ENCODE measurements around the gene AURKB. TPM values are rescaled to one million over a fixed set of nuclear protein-coding genes. Genes with fewer than 3 reads are reported as not detected.
A peak's percentile ranks its signal among the peaks of the same experiment; 100 is the strongest.

AURKB gene
- total and polyA plus RNA-seq, 2 of the 13 experiments (the other 11 are each of a cell fraction or from before 2014, with no cell fraction given), result 29.5 to 75.3 TPM

DNA sequence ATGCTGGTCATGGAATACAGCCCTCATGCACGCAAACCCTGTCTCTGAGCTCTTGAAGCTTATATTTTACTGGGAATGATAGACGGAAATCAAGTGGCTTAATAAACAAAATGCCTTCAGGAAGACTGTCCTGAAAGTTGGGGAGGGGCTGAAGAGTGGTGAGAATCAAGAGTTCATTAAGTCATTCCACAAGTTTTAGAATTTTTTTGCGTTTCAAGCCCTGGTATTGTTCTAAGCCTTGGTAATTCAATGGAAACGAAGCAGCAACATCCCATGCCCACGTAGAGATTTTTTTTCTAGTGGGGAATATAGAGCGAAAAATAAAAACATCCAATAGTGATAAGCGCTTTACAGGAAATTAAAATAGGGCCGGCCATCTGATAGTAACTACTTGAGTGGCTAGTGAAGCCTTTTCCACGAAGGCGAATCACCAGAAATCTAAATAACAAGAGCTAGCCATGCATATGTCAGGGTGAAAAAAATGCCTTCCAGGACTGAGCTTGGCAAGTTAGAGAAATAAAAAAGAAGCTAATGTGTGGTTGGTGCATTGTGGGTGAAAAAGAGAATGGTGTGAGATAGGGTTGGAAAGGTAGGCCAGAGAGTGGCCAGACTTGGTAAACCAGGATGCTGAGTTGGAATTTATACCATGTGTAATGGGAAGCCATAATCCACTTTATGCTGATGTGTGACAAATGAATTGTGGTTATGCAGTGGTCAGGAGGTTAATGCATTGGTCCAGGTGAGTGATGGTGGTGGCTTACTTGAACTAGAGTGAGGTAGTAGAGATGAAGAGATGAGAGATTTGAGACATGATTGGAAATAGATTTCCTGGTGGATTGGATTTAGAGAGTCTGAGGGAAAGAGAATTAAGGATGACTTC lies 39.5 kb upstream of the AURKB start:
- Histone ChIP-seq H3K36me3 (replicated peaks in 1 of 2; ENCODE audit: control insufficient read depth in 1 of 2, insufficient read depth in 2 of 2, low read length in 2 of 2) (peaks cover 6 to 23% of the 10 kb centered on the region in 2 experiments), H3K27ac (ENCODE audit: extremely low read length, insufficient read depth, low read length) (peak overlapping the region; percentile 98), H3K9ac (ENCODE audit: insufficient read depth, low read depth, low read length) (peak overlapping the region; percentile 91), H3K4me3 (replicated peaks in 1 of 3; ENCODE audit: insufficient read depth in 1 of 3, low read depth in 2 of 3, low read length in 3 of 3) (peak overlapping the region; percentile 74 to 100 (median 96)), H3K9me3 (ENCODE audit: low read length) (no peaks in the 10 kb centered on the region), H4K20me1 (ENCODE audit: insufficient read depth, low read length) (no peaks in the 10 kb centered on the region), H3K4me2 (ENCODE audit: low read depth, low read length) (peak overlapping the region; percentile 94), H3K4me1 (ENCODE audit: insufficient read depth, low read length) (peaks cover 27% of the 10 kb centered on the region), H2AFZ (ENCODE audit: low read length) (no peak overlapping the region), H3K79me2 (ENCODE audit: insufficient read depth, low read length) (peaks cover 47% of the 10 kb centered on the region), H3K27me3 (ENCODE audit: control insufficient read depth in 1 of 2, insufficient read depth in 2 of 2, low read length in 2 of 2) (no peaks in the 10 kb centered on the region; a peak in 1 of 5 replicates)
- TSS peak; percentile 83 for BruUV-seq (replicated peaks)
- in situ Hi-C loops (cut with HindIII; ENCODE audit: extremely low pct_ligation_motif_present, low pct_unique_long_range_greater_than_20kb), result loop anchor here (5.0 kb wide), 1 partner anchor 37 kb away; the partner anchor contains the start of gene RANGRF
- no peak for DNase-seq (ENCODE audit: low spot score)
- intact Hi-C loops (cut with micrococcal nuclease; ENCODE audit: unreplicated experiment), result loop anchor here (1.0 to 2.0 kb wide), 2 partner anchors 28 to 45 kb away; partner anchors contain the start of gene SLC25A35
- FAIRE-seq, result no peak
- WGBS (ENCODE audit: low lambda C conversion rate), result 14% methylated on average over 10 of the region's 10 CpGs
- ChIA-PET POLR2A (interaction anchor here (1.2 to 5.3 kb wide), 7 partner anchors 20 to 61 kb away, joined by 3 to 89 read pairs (median 20); partner anchors contain the start of genes BORCS6, RANGRF and SLC25A35), CTCF (ENCODE audit: low intra/inter-chr PET ratio, low total read pairs) (no interaction called here)
- ATAC-seq, result no peak
- TF ChIP-seq, protein P1, sequence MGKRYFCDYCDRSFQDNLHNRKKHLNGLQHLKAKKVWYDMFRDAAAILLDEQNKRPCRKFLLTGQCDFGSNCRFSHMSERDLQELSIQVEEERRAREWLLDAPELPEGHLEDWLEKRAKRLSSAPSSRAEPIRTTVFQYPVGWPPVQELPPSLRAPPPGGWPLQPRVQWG (CRISPR knock-in tag; IDR thresholded peaks at IDR 0.05; ENCODE audit: borderline replicate concordance, low read depth), result no peak
- TF ChIP-seq MAFK (conservative IDR thresholded peaks at IDR 0.05 in 1 of 2, IDR thresholded peaks at IDR 0.05 in 1 of 2; ENCODE audit: low read length in 2 of 2) (peak; percentile 27 to 47; a peak in 3 of 4 replicates), CHD4 (IDR thresholded peaks at IDR 0.05; ENCODE audit: borderline replicate concordance, low read length) (0 out of 2 replicates have a peak, but pooled peaks have one; percentile 3), ZC3H13 (CRISPR knock-in tag; IDR thresholded peaks at IDR 0.05) (0 out of 2 replicates have a peak, but pooled peaks have one; percentile 36), ZNF589 (CRISPR knock-in tag; conservative IDR thresholded peaks at IDR 0.05) (0 out of 2 replicates have a peak, but pooled peaks have one; percentile 15), MAFF (IDR thresholded peaks at IDR 0.05; ENCODE audit: low read depth, low read length) (peak; percentile 57), ZNF607 (CRISPR knock-in tag; IDR thresholded peaks at IDR 0.05; ENCODE audit: borderline replicate concordance) (0 out of 2 replicates have a peak, but pooled peaks have one; percentile 8), REL (CRISPR knock-in tag; conservative IDR thresholded peaks at IDR 0.05) (peak; percentile 75; the same call in 1 of the 2 replicates), ZNF431 (CRISPR knock-in tag; IDR thresholded peaks at IDR 0.05; ENCODE audit: borderline replicate concordance, low read depth) (no peak)
- TF ChIP-seq, protein P2, sequence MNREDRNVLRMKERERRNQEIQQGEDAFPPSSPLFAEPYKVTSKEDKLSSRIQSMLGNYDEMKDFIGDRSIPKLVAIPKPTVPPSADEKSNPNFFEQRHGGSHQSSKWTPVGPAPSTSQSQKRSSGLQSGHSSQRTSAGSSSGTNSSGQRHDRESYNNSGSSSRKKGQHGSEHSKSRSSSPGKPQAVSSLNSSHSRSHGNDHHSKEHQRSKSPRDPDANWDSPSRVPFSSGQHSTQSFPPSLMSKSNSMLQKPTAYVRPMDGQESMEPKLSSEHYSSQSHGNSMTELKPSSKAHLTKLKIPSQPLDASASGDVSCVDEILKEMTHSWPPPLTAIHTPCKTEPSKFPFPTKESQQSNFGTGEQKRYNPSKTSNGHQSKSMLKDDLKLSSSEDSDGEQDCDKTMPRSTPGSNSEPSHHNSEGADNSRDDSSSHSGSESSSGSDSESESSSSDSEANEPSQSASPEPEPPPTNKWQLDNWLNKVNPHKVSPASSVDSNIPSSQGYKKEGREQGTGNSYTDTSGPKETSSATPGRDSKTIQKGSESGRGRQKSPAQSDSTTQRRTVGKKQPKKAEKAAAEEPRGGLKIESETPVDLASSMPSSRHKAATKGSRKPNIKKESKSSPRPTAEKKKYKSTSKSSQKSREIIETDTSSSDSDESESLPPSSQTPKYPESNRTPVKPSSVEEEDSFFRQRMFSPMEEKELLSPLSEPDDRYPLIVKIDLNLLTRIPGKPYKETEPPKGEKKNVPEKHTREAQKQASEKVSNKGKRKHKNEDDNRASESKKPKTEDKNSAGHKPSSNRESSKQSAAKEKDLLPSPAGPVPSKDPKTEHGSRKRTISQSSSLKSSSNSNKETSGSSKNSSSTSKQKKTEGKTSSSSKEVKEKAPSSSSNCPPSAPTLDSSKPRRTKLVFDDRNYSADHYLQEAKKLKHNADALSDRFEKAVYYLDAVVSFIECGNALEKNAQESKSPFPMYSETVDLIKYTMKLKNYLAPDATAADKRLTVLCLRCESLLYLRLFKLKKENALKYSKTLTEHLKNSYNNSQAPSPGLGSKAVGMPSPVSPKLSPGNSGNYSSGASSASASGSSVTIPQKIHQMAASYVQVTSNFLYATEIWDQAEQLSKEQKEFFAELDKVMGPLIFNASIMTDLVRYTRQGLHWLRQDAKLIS (CRISPR knock-in tag; IDR thresholded peaks at IDR 0.05), result no peak

Measured in HepG2 (cell line).